Measurements from ENCODE around the gene HNRNPA1. TPM values are rescaled to one million over a fixed set of nuclear protein-coding genes. Genes with fewer than 3 reads are reported as not detected.

The HNRNPA1 gene
- total and polyA plus RNA-seq, 9 of the 15 experiments (the other 6 are each of a cell fraction or from before 2014, with no cell fraction given), result 1,166 to 2,703 (median 1,815) TPM

DNA sequence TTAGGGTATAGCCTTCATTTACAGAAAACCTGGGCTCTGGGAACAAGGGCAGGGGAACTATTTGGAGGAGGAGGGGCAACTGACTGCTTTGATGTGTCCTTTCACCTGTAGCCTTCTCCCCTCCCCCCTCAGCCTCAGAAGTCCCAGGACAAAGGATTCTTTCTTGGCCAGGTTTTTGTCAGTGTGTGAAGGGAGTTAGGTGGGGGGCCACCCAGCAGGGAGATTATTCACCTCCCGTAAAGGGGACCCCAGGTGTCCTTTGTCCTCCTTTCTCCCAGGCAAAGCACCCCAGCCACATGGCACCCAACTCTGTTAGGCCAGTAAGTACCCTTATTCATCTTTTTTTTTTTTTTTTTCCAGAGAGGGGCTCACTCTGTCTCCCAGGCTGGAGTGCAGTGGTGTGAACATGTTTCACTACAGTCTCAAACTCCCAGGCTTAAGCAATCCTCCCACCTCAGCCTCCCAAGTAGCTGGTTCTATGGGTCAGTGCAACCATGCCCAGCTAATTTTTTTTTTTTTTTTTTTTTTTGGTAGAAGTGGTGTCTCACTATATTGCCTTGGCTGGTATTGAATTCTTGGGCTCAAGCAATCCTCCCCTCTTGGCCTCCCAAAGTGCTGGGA lies 21.0 kb downstream of the HNRNPA1 start:
- Histone ChIP-seq H3K27me3 (ENCODE audit: control insufficient read depth in 2 of 2, insufficient read depth in 2 of 2, low read length in 2 of 2) (no peaks in the 10 kb centered on the region), H2AFZ (ENCODE audit: low read depth, low read length) (no peak overlapping the region), H3K9ac (ENCODE audit: insufficient read depth in 1 of 2, low read depth in 2 of 2, low read length in 2 of 2) (peak overlapping the region; percentile 92 to 93; a peak in 3 of 4 replicates), H3K9me3 (replicated peaks; ENCODE audit: control insufficient read depth, insufficient read depth, low read depth, low read length) (no peaks in the 10 kb centered on the region), H3K4me3 (peak overlapping the region; percentile 78), H3K4me1 (replicated peaks in 1 of 2; ENCODE audit: control insufficient read depth in 2 of 2, insufficient read depth in 2 of 2, low read length in 2 of 2) (peaks cover 29 to 38% of the 10 kb centered on the region in 2 experiments), H3K27ac (ENCODE audit: extremely low read depth, low read depth, low read length) (peak overlapping the region; percentile 88), H4K20me1 (replicated peaks; ENCODE audit: control insufficient read depth, insufficient read depth, low read length) (no peaks in the 10 kb centered on the region), H3K36me3 (ENCODE audit: control insufficient read depth, insufficient read depth, low read length) (peaks cover 31% of the 10 kb centered on the region), H3K79me2 (ENCODE audit: control insufficient read depth, insufficient read depth, low read length) (peaks cover 87% of the 10 kb centered on the region), H3K4me2 (ENCODE audit: insufficient read depth, low read length) (peak overlapping the region; percentile 100), H3K9me1 (ENCODE audit: control insufficient read depth, insufficient read depth, low read length) (no peaks in the 10 kb centered on the region)
- ChIA-PET POLR2A (interaction anchor here (0.9 to 4.1 kb wide), 10 partner anchors 10 to 58 kb away, joined by 3 to 19 read pairs (median 6); partner anchors contain the start of genes CBX5, COPZ1 and HNRNPA1), CTCF (ENCODE audit: low intra/inter-chr PET ratio) (no interaction called here)
- intact Hi-C loops (cut with micrococcal nuclease) (no loop called here), in situ Hi-C loops (cut with MboI) (no loop called here)
- ATAC-seq (no peak), FAIRE-seq (no peak), DNase-seq (ENCODE audit: extremely low read depth in 1 of 4, low spot score in 3 of 4) (peak in 2 of 4 experiments; percentile 30 to 76)
- BruUV-seq (replicated peaks), result TSS peak; percentile 78
- 0% methylated on average over 1 of the region's 1 CpG for WGBS (ENCODE audit: insufficient coverage, low coverage, missing lambda C conversion rate)
- TF ChIP-seq TCF7 (IDR thresholded peaks at IDR 0.05; ENCODE audit: borderline replicate concordance), result 0 out of 2 replicates have a peak, but pooled peaks have one; percentile 50
- TF ChIP-seq JUND (IDR thresholded peaks at IDR 0.05; ENCODE audit: borderline replicate concordance, low read depth, low read length), result 0 out of 2 replicates have a peak, but pooled peaks have one; percentile 2
- TF ChIP-seq JUND (tag; IDR thresholded peaks at IDR 0.05; ENCODE audit: borderline replicate concordance, low read depth, low read length), result no peak
- 0 out of 2 replicates have a peak, but pooled peaks have one; percentile 22 for TF ChIP-seq ZNF311 (CRISPR knock-in tag; IDR thresholded peaks at IDR 0.05)
- no peak for TF ChIP-seq PHF20 (IDR thresholded peaks at IDR 0.05; ENCODE audit: partially characterized antibody)
- TF ChIP-seq LARP7 (IDR thresholded peaks at IDR 0.05), result 0 out of 2 replicates have a peak, but pooled peaks have one; percentile 15
- 0 out of 2 replicates have a peak, but pooled peaks have one; percentile 15 for TF ChIP-seq ZNF165 (CRISPR knock-in tag; IDR thresholded peaks at IDR 0.05; ENCODE audit: borderline replicate concordance)
- 0 out of 2 replicates have a peak, but pooled peaks have one; percentile 13 for TF ChIP-seq ZBTB1 (CRISPR knock-in tag; IDR thresholded peaks at IDR 0.05; ENCODE audit: borderline replicate concordance, low read depth)
- TF ChIP-seq KAT7 (CRISPR knock-in tag; IDR thresholded peaks at IDR 0.05; ENCODE audit: borderline replicate concordance), result 0 out of 2 replicates have a peak, but pooled peaks have one; percentile 5
- TF ChIP-seq SRSF9 (IDR thresholded peaks at IDR 0.05; ENCODE audit: borderline replicate concordance, low read depth, low read length), result no peak
- TF ChIP-seq, protein P1, sequence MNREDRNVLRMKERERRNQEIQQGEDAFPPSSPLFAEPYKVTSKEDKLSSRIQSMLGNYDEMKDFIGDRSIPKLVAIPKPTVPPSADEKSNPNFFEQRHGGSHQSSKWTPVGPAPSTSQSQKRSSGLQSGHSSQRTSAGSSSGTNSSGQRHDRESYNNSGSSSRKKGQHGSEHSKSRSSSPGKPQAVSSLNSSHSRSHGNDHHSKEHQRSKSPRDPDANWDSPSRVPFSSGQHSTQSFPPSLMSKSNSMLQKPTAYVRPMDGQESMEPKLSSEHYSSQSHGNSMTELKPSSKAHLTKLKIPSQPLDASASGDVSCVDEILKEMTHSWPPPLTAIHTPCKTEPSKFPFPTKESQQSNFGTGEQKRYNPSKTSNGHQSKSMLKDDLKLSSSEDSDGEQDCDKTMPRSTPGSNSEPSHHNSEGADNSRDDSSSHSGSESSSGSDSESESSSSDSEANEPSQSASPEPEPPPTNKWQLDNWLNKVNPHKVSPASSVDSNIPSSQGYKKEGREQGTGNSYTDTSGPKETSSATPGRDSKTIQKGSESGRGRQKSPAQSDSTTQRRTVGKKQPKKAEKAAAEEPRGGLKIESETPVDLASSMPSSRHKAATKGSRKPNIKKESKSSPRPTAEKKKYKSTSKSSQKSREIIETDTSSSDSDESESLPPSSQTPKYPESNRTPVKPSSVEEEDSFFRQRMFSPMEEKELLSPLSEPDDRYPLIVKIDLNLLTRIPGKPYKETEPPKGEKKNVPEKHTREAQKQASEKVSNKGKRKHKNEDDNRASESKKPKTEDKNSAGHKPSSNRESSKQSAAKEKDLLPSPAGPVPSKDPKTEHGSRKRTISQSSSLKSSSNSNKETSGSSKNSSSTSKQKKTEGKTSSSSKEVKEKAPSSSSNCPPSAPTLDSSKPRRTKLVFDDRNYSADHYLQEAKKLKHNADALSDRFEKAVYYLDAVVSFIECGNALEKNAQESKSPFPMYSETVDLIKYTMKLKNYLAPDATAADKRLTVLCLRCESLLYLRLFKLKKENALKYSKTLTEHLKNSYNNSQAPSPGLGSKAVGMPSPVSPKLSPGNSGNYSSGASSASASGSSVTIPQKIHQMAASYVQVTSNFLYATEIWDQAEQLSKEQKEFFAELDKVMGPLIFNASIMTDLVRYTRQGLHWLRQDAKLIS (CRISPR knock-in tag; IDR thresholded peaks at IDR 0.05), result 0 out of 2 replicates have a peak, but pooled peaks have one; percentile 28
- no peak for TF ChIP-seq NR1H2 (CRISPR knock-in tag; IDR thresholded peaks at IDR 0.05)
- TF ChIP-seq, protein P2, sequence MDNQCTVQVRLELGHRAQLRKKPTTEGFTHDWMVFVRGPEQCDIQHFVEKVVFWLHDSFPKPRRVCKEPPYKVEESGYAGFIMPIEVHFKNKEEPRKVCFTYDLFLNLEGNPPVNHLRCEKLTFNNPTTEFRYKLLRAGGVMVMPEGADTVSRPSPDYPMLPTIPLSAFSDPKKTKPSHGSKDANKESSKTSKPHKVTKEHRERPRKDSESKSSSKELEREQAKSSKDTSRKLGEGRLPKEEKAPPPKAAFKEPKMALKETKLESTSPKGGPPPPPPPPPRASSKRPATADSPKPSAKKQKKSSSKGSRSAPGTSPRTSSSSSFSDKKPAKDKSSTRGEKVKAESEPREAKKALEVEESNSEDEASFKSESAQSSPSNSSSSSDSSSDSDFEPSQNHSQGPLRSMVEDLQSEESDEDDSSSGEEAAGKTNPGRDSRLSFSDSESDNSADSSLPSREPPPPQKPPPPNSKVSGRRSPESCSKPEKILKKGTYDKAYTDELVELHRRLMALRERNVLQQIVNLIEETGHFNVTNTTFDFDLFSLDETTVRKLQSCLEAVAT (IDR thresholded peaks at IDR 0.05), result peak in 1 of 2 experiments; percentile 12; a peak in 1 of 4 replicates
- TF ChIP-seq, protein P3, sequence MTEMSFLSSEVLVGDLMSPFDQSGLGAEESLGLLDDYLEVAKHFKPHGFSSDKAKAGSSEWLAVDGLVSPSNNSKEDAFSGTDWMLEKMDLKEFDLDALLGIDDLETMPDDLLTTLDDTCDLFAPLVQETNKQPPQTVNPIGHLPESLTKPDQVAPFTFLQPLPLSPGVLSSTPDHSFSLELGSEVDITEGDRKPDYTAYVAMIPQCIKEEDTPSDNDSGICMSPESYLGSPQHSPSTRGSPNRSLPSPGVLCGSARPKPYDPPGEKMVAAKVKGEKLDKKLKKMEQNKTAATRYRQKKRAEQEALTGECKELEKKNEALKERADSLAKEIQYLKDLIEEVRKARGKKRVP (CRISPR knock-in tag; IDR thresholded peaks at IDR 0.05), result no peak
- peak; percentile 86; the same call in 1 of the 2 replicates for TF ChIP-seq LEF1 (IDR thresholded peaks at IDR 0.05)
- TF ChIP-seq BDP1 (IDR thresholded peaks at IDR 0.05; ENCODE audit: insufficient read depth, insufficient read length), result no peak

All from K562 (cell line).